PC-3 (cell line): ENCODE results near the gene ARHGDIB. TPM values are rescaled to one million over a fixed set of nuclear protein-coding genes. Genes with fewer than 3 reads are reported as not detected.

Source experiments
- ATAC-seq: fragments of 200-7000 bp; cut with Tn5 transposase; 2 replicates; pipeline ENCODE4 v1.9.1; 2020; ENCODE audit warnings: mild to moderate bottlenecking, moderate library complexity
- BruUV-seq: library from RNA; stranded (reverse); fragments of 400-500 nt; replicated peaks from 2 replicates; lab custom pipeline; 2021; lab: Mats Ljungman, UMichigan
- CTCF ChIA-PET: fragments of 300-600 bp; sonication (Branson Sonifier 250); formaldehyde crosslinking; loops from one replicate; lab custom pipeline; 2022; ENCODE audit warnings: antibody characterized with exemption; lab: Charles Lee
- POLR2A ChIA-PET: fragments of 300-600 bp; sonication (Branson Sonifier 250); formaldehyde crosslinking; loops from one replicate; lab custom pipeline; 2022; ENCODE audit warnings: antibody characterized with exemption; ENCODE audit not compliant: unreplicated experiment; lab: Charles Lee
- DNase-seq: peaks from one replicate; pipeline ENCODE4 v3.0.0-alpha.2; 2015
- H2AFZ ChIP-seq: fragments of 300-600 bp; sonication (generic); 2 replicates; pipeline ENCODE4 v1.6.0; 2016; ENCODE audit warnings: antibody characterized with exemption, low read length
- H3F3A ChIP-seq: fragments of 300-600 bp; sonication (generic); one replicate; pipeline ENCODE4 v1.6.0; 2017; ENCODE audit warnings: antibody characterized with exemption, low read length, control low read depth, mild to moderate bottlenecking; ENCODE audit not compliant: unreplicated experiment
- H3K27ac ChIP-seq: fragments of 300-600 bp; sonication (generic); 2 replicates; pipeline ENCODE4 v1.5.1; 2016; ENCODE audit warnings: mild to moderate bottlenecking, low read length
- H3K27me3 ChIP-seq: fragments of 300-600 bp; sonication (generic); 2 replicates; pipeline ENCODE4 v1.6.1; 2016; ENCODE audit warnings: low read length, mixed read lengths
- H3K36me3 ChIP-seq: fragments of 300-600 bp; sonication (generic); 2 replicates; pipeline ENCODE4 v1.6.1; 2016; ENCODE audit warnings: low read depth, mixed run types, low read length, mixed read lengths
- H3K4me1 ChIP-seq: fragments of 300-600 bp; sonication (generic); 2 replicates; pipeline ENCODE4 v1.5.1; 2016; ENCODE audit warnings: low read length; ENCODE audit not compliant: insufficient read depth
- H3K4me2 ChIP-seq: fragments of 300-600 bp; sonication (generic); 2 replicates; pipeline ENCODE4 v1.6.0; 2016; ENCODE audit warnings: low read length
- H3K4me3 ChIP-seq: fragments of 300-600 bp; sonication (generic); 2 replicates; pipeline ENCODE4 v1.5.1; 2016; ENCODE audit warnings: mild to moderate bottlenecking, low read length, mixed read lengths
- H3K79me2 ChIP-seq: fragments of 300-600 bp; sonication (generic); 2 replicates; pipeline ENCODE4 v1.6.1; 2017; ENCODE audit warnings: low read length, mixed read lengths
- H3K9ac ChIP-seq: fragments of 300-600 bp; sonication (generic); 2 replicates; pipeline ENCODE4 v1.6.0; 2016; ENCODE audit warnings: mild to moderate bottlenecking, low read length
- H3K9me2 ChIP-seq: fragments of 300-600 bp; sonication (generic); replicated peaks from 2 replicates; pipeline ENCODE4 v1.6.1; 2016; ENCODE audit warnings: mixed run types, low read length, mixed read lengths
- H3K9me3 ChIP-seq: fragments of 300-600 bp; sonication (generic); 2 replicates; pipeline ENCODE4 v1.6.1; 2016; ENCODE audit warnings: low read length, mixed read lengths
- H4K20me1 ChIP-seq: fragments of 300-600 bp; sonication (generic); 2 replicates; pipeline ENCODE4 v1.6.1; 2016; ENCODE audit warnings: low read length, mixed read lengths
- EZH2 ChIP-seq: fragments of 300-600 bp; sonication (generic); IDR thresholded peaks from one replicate; pipeline ENCODE4 v1.6.1; 2017; ENCODE audit warnings: antibody characterized with exemption, mild to moderate bottlenecking, low read length; ENCODE audit not compliant: unreplicated experiment
- EZH2phosphoT487 ChIP-seq: fragments of 300-600 bp; sonication (generic); IDR thresholded peaks from 2 replicates; pipeline ENCODE4 v1.6.1; 2018; ENCODE audit warnings: mild to moderate bottlenecking, antibody characterized with exemption, low read length, borderline replicate concordance
- intact Hi-C: fragments of 100-400 bp; cut with micrococcal nuclease; formaldehyde crosslinking; loops from 2 replicates; pipeline ENCODE4 v1.9.0; 2023
- total RNA-seq: library from RNA; depleted of rRNA; stranded (reverse); fragments of >200 nt; gene quantifications from 2 replicates; pipeline ENCODE4 v1.2.3, GENCODE V29; 2014
- TF ChIP-seq, protein P1 (sequence below): fragments of 300-600 bp; sonication (generic); conservative IDR thresholded peaks from 2 replicates; pipeline ENCODE4 v1.5.1; 2017; ENCODE audit warnings: antibody characterized with exemption, low read depth, mild to moderate bottlenecking, low read length

The ARHGDIB gene
- total RNA-seq, 1 experiment from 2014 or later = 10.4 TPM

- Histone ChIP-seq H3K4me2 (no peak overlapping the region), H2AFZ (no peak overlapping the region), H3K27ac (no peak overlapping the region), H3F3A (no peaks in the 10 kb centered on the region), H4K20me1 (no peaks in the 10 kb centered on the region), H3K27me3 (peaks cover 52% of the 10 kb centered on the region), H3K9me2 (no peaks in the 10 kb centered on the region), H3K36me3 (no peaks in the 10 kb centered on the region), H3K79me2 (no peaks in the 10 kb centered on the region), H3K9ac (no peak overlapping the region), H3K4me1 (no peaks in the 10 kb centered on the region), H3K4me3 (no peak overlapping the region), H3K9me3 (no peaks in the 10 kb centered on the region)
- ATAC-seq = no peak
- no peak for DNase-seq
- ChIA-PET POLR2A (no interaction called here), CTCF (no interaction called here)
- TF ChIP-seq EZH2phosphoT487 (no peak), EZH2 (no peak)
- TF ChIP-seq, protein P1, sequence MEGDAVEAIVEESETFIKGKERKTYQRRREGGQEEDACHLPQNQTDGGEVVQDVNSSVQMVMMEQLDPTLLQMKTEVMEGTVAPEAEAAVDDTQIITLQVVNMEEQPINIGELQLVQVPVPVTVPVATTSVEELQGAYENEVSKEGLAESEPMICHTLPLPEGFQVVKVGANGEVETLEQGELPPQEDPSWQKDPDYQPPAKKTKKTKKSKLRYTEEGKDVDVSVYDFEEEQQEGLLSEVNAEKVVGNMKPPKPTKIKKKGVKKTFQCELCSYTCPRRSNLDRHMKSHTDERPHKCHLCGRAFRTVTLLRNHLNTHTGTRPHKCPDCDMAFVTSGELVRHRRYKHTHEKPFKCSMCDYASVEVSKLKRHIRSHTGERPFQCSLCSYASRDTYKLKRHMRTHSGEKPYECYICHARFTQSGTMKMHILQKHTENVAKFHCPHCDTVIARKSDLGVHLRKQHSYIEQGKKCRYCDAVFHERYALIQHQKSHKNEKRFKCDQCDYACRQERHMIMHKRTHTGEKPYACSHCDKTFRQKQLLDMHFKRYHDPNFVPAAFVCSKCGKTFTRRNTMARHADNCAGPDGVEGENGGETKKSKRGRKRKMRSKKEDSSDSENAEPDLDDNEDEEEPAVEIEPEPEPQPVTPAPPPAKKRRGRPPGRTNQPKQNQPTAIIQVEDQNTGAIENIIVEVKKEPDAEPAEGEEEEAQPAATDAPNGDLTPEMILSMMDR = no peak
- no TSS peak for BruUV-seq
- intact Hi-C loops = no loop called here
These were observed 46.1 kb upstream of the ARHGDIB start for GRCh38 chr12:15007551-15007950.

DNA sequence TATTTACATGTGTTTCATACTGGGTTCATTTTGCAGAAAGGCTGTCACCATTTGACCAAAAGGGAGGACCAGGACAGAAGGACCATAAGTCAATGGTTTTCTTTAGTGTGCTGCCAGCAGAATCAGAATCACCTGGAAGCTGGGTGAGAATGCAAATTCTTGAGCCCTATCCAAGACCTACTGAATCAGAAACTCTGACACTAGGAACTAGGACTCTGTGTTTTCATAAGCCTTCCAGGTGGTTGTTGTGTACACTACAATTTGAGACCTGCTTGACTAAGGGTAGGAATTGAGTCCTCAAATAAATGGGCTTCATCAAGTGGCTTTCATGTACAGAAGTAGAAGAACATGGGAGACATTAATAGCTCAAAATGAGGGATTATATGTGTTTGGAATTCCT, 43.7 kb upstream of the ARHGDIB start:
- no peaks in the 10 kb centered on the region for H3K79me2 ChIP-seq
- no peak overlapping the region for H3K9ac ChIP-seq
- intact Hi-C loops = no loop called here
- H3F3A ChIP-seq = no peaks in the 10 kb centered on the region
- no TSS peak for BruUV-seq
- no peaks in the 10 kb centered on the region for H3K9me2 ChIP-seq
- no peak overlapping the region for H3K27ac ChIP-seq
- H3K4me3 ChIP-seq = no peak overlapping the region
- no peaks in the 10 kb centered on the region for H3K36me3 ChIP-seq
- no peaks in the 10 kb centered on the region; the same call in 1 of the 2 replicates for H3K4me1 ChIP-seq
- TF ChIP-seq, protein P1 = no peak
- no peak for TF ChIP-seq EZH2
- DNase-seq = no peak
- ATAC-seq = no peak
- H3K9me3 ChIP-seq = no peaks in the 10 kb centered on the region
- peaks cover 52% of the 10 kb centered on the region for H3K27me3 ChIP-seq
- no peak overlapping the region for H3K4me2 ChIP-seq
- no peak overlapping the region for H2AFZ ChIP-seq
- ChIA-PET CTCF (no interaction called here), POLR2A (no interaction called here)
- H4K20me1 ChIP-seq = no peaks in the 10 kb centered on the region

- intact Hi-C loops = no loop called here
- Histone ChIP-seq H3K27ac (no peak overlapping the region), H3K4me1 (peaks cover 6% of the 10 kb centered on the region), H2AFZ (no peak overlapping the region), H3K9ac (no peak overlapping the region), H3K9me2 (no peaks in the 10 kb centered on the region), H3K27me3 (peaks cover 52% of the 10 kb centered on the region), H3K4me3 (no peak overlapping the region), H3K9me3 (no peaks in the 10 kb centered on the region), H3K79me2 (no peaks in the 10 kb centered on the region), H3K36me3 (no peaks in the 10 kb centered on the region), H3K4me2 (no peak overlapping the region), H3F3A (no peaks in the 10 kb centered on the region), H4K20me1 (no peaks in the 10 kb centered on the region)
- TF ChIP-seq EZH2phosphoT487 (no peak), EZH2 (no peak)
- TF ChIP-seq, protein P1 = no peak
- ATAC-seq = no peak
- ChIA-PET CTCF (no interaction called here), POLR2A (no interaction called here)
- DNase-seq = no peak
- BruUV-seq = no TSS peak
These were observed 43.0 kb upstream of the ARHGDIB start for GRCh38 chr12:15004421-15004820.
